ENCODE data around the gene MICALL1.

The MICALL1 gene

DNA sequence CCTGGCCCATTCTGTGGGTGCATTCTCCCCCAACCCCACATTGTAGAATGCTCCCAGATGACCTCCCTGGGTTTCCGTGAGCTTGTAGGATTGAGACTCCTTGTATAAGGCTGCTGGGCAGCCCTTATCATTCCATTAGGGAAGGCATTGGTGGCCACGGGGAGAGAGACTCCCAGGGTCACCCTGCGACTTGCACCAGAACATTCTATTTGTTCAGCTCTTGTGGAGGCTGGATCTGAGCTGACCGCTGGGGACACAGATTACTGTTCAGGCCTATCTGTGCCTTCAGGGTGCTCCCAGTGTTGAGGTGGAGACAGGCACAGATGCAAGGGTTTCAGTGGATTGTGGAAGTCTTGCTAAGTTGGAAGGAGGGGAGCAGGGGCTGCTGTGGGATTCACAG is 17.8 kb downstream of the MICALL1 start:
- no peak for DNase-seq (ENCODE audit: low read depth)
- no peak overlapping the region for H3K4me3 ChIP-seq (ENCODE audit: control insufficient read depth, low read depth, low read length)
- TF ChIP-seq, protein P1, sequence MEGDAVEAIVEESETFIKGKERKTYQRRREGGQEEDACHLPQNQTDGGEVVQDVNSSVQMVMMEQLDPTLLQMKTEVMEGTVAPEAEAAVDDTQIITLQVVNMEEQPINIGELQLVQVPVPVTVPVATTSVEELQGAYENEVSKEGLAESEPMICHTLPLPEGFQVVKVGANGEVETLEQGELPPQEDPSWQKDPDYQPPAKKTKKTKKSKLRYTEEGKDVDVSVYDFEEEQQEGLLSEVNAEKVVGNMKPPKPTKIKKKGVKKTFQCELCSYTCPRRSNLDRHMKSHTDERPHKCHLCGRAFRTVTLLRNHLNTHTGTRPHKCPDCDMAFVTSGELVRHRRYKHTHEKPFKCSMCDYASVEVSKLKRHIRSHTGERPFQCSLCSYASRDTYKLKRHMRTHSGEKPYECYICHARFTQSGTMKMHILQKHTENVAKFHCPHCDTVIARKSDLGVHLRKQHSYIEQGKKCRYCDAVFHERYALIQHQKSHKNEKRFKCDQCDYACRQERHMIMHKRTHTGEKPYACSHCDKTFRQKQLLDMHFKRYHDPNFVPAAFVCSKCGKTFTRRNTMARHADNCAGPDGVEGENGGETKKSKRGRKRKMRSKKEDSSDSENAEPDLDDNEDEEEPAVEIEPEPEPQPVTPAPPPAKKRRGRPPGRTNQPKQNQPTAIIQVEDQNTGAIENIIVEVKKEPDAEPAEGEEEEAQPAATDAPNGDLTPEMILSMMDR (IDR thresholded peaks at IDR 0.05; ENCODE audit: control insufficient read depth, insufficient read depth, low read depth, low read length, missing control alignments) = no peak

DNA sequence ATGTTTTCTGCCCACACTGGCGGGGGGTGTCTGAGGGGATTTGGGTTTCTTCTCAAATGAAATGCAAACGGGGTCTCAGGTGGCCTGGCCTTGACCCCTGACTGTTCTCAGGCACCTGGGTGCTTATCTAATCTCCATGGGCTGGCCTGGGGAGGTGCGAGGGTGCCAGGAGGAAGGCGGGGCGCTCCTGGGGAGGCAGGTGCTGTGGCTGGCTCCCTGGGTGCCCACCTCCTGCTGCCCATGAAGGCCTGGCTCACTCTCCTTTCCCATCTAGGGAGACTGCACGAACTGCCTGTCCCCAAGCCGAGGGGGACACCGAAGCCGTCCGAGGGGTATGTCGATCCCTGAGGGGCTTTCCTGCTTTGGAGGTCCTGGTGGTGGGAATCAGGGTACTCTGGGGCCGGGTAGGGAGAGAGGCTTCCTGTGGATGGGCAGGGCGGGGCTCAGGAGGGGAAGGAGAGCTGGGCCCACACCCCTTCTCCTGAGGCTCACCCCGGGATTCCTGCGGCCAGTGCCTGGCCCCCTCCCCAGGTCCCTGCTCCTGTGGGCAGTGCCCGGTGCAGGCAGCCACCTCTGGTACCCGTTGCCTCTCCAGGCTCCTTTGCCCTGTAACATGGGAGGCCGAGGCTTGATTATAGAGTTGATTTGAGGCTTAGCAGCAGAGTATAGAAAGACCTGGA is 18.4 kb downstream of the MICALL1 start:
- TF ChIP-seq, protein P1 (IDR thresholded peaks at IDR 0.05; ENCODE audit: control insufficient read depth, insufficient read depth, low read depth, low read length, missing control alignments) = no peak
- no peak for DNase-seq (ENCODE audit: low read depth)
- H3K4me3 ChIP-seq (ENCODE audit: control insufficient read depth, low read depth, low read length) = no peak overlapping the region

DNA sequence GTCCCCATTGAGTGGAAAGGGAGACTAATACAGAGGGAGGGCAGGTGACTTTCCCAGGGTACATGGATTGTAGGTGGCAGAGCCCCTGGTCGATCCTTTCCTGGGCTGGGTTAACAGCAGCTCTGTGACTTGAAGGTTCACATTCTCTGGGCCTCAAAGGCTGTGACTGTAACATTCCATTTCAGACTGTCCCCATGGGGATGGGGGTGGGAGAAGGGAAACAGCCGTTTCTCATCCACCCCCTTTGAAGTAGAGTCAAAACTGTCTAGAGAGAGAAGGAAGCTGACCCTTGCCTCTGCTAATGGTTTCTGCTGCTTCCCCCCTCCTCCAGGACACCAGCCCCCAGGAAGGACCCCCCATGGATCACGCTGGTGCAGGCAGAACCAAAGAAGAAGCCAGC is 19.2 kb downstream of the MICALL1 start:
- no peak overlapping the region for H3K4me3 ChIP-seq (ENCODE audit: control insufficient read depth, low read depth, low read length)
- TF ChIP-seq, protein P1 (IDR thresholded peaks at IDR 0.05; ENCODE audit: control insufficient read depth, insufficient read depth, low read depth, low read length, missing control alignments) = no peak
- DNase-seq (ENCODE audit: low read depth) = no peak

DNA sequence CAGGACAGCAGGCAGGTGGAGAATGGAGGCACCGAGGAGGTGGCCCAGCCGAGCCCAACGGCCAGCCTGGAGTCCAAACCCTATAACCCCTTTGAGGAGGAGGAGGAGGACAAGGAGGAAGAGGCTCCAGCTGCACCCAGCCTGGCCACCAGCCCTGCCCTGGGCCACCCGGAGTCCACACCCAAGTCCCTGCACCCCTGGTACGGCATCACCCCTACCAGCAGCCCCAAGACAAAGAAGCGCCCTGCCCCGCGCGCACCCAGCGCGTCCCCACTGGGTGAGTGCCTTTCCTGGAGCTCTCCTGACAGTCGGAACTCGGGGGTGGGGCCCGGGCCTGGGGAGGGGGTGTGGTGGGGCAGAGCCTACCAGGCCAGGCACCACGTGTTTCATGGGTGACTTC is 19.7 kb downstream of the MICALL1 start:
- DNase-seq (ENCODE audit: low read depth) = no peak
- TF ChIP-seq, protein P1 (IDR thresholded peaks at IDR 0.05; ENCODE audit: control insufficient read depth, insufficient read depth, low read depth, low read length, missing control alignments) = no peak
- H3K4me3 ChIP-seq (ENCODE audit: control insufficient read depth, low read depth, low read length) = no peak overlapping the region

DNA sequence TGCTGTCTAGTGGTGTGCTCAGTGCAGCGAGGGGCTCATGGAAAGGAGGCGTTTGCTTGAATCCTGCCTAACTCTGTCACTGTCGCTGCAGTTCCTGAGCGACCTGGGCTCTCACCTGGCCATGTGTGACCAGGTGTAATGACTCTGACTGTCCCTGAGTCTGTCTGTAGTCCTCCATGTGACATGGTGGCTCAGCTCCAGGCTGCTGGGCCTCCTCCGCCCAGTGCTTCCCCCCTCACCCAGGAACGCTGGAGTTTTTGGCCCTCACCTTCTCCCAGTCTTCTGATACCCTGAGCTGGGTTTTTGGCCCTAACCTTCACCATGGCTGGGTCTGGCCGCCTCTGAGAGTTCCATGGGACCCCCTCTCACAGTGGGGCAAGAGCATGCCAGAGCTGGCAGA is 20.3 kb downstream of the MICALL1 start:
- no peak overlapping the region for H3K4me3 ChIP-seq (ENCODE audit: control insufficient read depth, low read depth, low read length)
- no peak for DNase-seq (ENCODE audit: low read depth)
- TF ChIP-seq, protein P1 (IDR thresholded peaks at IDR 0.05; ENCODE audit: control insufficient read depth, insufficient read depth, low read depth, low read length, missing control alignments) = no peak

DNA sequence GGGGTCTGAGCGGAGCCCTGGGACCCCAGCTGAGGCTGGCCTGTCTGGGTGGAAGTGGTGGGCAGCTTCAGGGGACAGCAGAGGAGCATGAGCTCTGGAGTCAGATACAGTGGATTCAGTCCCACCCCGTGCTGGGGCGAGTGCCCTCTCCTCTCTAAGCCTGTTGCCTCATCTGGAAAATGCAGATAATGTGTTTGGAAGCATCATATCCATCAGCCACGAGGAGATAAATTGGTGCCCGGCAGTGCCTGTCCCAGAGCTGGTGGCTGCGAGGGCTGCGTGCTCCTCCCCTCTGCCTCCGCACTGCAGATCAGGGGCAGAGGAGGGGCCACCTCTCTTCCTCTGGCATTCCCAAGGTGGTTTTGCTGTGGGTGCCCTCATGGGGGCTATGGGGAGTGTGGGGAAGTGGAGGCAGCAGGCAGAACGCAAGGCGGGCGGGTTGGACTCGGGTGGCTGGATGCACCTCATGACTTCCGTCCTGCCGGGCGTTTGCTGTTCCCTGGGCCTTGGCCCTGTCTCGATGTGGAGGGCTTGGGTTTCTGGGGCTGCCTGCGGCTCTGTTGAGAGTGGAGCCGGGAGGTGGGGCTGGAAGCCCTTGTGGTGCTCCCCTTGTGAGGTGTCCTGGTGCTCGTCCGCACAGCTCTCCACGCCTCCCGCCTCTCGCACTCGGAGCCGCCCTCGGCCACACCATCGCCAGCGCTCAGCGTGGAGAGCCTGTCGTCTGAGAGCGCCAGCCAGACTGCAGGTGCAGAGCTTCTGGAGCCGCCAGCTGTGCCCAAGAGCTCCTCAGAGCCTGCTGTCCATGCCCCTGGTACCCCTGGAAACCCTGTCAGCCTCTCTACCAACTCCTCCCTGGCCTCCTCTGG is 20.9 kb downstream of the MICALL1 start:
- no peak for DNase-seq (ENCODE audit: low read depth)

More for the DNA sequence above, 20.9 kb downstream of the MICALL1 start:
- H3K4me3 ChIP-seq (ENCODE audit: control insufficient read depth, low read depth, low read length) = no peak overlapping the region
- TF ChIP-seq, protein P1 (IDR thresholded peaks at IDR 0.05; ENCODE audit: control insufficient read depth, insufficient read depth, low read depth, low read length, missing control alignments) = no peak
